ENCODE measurements around the gene TBC1D14.

Gene TBC1D14

DNA sequence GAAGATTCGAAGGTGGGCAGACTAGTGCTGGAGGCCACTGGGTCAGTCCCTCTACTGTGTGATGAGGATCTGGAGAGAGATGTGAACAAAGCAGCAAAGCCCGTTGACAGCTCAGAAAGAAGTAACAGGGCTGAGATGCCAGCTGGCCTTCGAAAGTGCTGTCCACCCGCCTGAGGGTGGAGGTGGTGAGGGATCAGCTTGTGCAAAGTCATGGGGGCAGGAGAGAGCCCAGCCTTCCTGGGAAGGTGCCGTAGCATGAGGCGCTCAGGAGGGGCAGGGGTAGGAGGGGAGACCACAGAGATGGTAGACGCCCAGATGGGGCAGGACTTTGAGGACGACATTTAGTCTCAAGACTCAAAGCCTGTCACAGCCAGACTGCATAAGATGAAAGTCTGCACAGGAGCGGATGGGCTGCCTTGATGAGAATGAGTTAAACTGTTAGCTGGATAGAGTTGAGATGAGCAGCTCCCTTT, 19.7 kb downstream of the TBC1D14 start:
- no peak for DNase-seq (ENCODE audit: low read depth in 2 of 2)

DNA sequence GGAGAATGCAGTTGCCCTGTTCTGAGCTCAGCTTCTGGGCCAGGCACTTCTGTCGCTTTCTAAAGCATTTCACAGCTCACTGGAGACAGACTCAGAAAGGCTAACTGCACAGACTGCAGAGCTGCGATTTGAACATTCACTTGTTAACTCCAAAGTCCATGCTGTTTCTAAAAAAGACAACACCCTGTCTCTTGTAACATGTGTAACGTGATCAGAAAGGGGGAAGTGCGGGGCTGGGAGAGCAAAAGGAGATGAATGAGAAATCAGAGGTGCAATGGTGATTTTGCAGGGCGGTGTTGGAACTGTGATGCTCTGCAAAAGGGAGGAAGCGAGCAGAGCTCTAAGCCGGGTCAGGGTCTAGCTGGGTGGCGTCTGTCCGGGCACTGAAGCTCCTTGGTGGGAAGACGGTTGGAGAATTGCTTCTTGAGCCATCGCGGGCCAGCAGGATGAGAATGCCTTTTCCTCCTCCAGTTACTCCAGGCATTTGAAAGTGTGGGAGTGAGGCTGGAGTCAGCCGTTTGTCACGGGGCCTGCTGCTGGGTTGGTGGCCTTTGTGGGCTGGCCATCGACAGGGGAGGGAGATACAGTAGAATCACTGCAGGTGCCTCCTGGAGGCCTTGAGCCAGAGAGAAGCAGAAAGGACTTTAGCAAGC, 20.3 kb downstream of the TBC1D14 start:
- no peak for DNase-seq (ENCODE audit: low read depth in 2 of 2)

DNA sequence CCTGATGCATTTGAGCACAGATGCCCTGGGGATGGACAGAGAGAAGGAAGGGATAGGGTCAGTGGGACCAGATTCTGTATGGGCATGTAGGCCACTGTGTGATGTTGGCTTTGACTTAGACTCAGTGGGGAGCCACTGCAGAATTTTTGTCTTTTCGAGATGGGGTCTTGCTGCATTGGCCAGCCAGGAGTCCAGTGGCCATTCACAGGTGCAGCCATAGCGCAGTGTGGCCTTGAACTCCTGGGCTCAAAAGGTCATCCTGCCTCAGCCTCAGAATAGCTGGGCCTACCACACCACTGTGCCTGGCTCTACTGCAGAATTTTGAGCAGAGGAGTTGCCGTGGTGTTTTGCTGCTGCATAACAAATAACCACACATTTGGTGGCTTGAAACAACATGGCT, 22.8 kb downstream of the TBC1D14 start:
- no peak for DNase-seq (ENCODE audit: low read depth in 2 of 2)

DNA sequence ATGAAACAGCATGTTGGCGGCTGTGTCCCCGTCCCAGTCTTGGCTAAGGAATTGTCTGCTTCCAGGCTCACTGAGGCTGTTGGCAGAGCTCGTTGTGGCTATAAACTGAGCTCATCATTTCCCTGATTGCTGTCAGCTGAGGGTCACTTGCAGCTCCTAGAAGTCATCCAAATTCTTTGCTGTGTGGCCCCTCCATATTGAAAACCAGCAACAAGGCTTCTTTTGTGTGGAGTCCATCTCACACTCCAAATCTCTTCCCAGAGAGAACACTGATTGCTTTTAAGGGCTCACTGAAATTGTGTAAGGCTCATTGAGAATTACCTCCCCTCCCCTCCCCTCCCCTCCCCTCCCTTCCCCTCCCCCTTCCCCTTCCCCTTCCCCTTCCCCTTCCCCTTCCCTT, 23.3 kb downstream of the TBC1D14 start:
- DNase-seq (ENCODE audit: low read depth in 2 of 2): no peak

DNA sequence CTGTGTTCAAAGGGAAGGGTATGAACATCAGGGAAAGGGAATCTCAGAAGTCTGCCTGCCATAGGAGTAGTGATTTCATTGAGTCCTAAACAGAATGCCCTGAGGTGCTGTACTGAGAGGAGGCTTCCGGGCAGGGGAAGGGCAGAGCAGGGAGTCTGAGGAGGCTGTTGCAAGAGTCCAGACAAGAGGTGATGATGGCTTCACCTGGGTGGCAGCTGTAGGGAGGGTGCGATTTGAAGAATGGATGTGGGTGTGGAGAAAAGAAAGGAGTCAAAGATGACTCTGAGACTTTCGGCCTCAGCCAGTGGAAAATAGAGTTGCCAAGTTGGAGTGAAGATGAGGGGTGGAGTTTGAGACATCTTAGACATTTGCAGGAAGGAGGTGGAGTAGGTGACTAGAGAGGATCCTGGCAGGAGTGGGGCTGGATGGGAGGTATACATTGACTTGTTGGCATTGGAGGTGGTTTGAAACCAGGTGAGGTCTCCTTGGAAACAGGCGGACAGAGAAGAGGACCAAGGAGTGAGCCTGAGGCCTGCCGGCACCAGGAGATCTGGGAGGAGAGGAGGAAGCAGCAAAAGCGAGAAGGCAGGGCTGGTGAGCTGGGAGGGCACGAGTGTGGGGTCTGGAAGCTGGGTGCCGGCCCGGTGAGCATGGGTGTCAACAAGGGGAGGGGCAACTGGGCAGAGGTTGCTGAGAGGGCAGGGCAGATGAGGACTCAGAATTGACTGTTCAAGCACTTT, 24.2 kb downstream of the TBC1D14 start:
- no peak for DNase-seq (ENCODE audit: low read depth in 2 of 2)

DNA sequence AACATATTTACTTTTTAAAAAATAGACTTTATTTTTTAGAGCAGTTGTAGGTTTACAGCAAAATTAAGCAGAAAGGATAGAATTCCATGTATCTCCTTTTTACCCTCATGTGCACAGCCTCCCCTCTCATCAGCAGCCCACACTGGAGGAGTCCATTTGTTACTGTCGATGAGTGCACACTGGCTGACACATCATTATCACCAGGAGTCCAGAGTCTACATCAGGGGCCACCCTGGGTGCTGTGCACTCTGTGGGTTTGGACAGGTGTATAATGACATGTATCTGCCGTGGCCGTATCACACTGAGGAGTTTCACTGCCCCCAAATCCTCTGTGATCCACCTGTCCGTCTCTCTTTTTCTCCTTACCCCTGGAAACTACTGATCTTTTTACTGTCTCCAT, 26.3 kb downstream of the TBC1D14 start:
- DNase-seq (ENCODE audit: low read depth in 2 of 2): no peak

DNA sequence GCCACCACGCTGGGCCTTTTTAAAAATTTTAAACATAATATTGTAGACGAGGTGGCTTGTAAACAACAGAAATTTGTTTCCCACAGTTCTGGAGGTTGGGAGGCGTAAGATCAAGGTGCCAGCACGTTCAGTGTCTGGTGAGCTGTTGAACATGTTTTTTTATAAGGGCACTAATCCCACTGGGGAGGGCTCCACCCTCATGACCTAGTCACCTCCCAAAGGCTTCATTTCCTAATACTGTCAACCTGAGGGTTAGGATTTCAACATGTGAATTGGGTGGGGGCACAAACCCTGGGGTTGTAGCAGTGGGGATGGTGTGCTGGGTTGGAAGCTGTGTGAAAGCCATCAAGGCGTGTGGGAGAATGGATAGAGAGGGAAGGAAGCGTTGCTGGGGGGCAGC, 27.6 kb downstream of the TBC1D14 start:
- no peak for DNase-seq (ENCODE audit: low read depth in 2 of 2)

DNA sequence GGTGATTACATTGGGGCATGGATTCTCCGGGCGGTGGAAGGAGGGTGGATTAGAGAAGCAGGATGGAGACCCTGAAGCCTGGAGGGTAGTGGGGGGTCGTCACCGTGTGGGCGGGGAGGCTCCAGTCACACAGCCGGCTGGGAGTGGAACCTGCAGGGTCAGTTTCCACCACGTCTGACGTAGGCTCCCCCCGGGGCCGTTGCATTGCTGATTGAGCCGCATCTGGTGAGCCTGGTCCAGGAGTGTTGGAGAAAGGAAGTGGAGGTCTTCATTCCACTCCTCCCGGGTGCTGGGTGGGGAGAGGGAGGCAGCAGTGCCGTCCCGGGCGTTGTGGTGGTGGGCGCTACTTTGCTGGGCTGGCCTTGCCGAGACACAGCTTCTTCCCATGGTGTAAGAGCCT, 28.1 kb downstream of the TBC1D14 start:
- no peak for DNase-seq (ENCODE audit: low read depth in 2 of 2)

DNA sequence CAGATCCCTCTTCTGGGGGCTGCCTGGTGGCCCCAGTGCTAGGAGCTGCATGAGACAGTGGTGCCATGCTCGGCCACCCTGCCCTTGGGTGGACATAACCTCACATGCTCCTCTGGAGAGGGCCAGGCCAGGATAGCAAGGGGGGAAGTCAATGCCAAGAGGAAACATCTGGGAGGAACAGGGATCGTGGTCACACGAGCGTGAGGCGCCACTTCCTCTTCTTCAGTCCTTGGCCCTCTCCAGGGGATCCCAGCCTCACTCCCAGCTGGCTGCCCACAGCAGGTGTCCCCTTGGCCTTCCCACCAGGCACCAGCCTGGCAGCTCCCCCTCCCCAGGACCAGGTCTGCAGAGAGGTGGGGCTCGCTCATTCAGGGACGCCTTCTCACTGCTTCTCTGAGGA, 28.6 kb downstream of the TBC1D14 start:
- no peak for DNase-seq (ENCODE audit: low read depth in 2 of 2)

DNA sequence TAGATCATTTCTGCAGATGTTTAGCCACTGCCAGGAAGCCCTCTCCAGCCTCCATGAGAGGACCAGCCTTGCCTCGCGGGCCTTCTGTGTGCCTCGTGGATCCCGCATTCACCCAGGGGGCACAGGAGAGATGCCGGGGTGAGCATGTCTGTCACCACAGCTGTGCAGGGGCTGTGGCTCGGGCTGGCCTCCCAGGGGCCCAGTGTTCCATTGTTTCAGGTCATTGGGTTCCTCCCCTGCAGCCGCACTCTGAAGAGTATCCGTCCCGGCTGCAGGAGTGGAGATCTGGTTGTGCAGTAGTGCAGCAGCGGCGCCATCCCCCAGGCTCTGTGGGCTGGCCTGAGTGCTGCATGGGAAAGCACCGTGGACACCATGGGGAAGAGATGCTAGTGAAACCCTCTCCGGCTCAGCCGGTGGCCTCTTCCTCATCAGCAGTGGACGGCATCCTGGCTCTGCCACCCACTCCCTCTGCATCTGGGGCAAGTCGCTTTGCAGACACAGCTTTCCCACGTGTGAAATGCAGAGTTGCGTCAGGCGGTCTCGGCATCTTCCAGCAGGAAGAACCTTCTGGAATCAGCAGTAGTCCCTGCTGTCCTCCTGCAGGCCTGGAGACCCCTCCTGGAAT, 29.1 kb downstream of the TBC1D14 start:
- DNase-seq (ENCODE audit: low read depth in 2 of 2): no peak

DNA sequence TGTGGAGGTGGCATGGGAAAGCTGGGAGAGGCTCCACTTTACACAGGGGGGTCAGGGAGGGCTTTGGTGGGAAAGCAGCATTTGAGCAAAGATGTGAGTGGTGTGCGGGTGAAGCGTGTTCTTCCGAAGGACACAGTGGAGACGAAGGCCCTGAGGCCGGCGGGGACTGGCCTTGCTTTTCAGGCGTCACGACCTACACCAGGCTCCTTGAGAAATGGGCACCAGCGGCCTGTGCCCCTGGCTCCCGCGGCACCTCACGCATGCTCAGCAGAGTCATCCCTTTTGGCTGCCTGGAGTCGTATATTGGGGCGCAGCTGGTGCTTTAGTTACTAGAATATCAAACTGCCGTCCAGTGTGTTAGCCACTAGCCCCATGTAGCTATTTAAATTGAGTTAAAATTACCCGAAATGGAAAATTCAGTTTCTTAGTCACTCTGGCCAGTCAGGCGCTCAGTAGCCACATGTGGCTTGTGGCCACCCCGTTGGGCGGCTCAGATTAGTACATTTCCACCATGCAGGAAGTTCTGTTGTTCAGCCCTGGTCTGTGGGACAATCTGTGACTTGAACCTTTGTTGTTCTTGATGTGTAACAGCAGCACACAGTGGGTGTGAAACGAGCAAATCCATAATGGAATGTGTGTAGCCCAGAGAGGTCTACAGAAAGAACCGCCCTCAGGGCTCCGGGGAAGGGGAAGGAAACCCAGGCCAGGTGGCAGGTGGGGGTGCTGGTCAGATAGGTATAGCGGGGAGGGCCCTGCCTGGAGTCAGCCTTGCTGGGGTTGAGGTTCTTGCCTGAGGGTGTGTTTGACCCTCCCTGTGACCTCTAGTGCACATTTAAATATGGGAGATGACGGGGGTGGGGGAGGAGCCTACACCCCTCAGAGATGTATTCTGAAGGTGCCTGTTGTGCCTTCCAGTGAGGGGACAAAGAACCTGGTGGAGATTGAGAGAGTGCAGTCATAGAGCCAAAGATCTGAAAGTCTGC, 30.4 kb downstream of the TBC1D14 start:
- no peak for DNase-seq (ENCODE audit: low read depth in 2 of 2)

DNA sequence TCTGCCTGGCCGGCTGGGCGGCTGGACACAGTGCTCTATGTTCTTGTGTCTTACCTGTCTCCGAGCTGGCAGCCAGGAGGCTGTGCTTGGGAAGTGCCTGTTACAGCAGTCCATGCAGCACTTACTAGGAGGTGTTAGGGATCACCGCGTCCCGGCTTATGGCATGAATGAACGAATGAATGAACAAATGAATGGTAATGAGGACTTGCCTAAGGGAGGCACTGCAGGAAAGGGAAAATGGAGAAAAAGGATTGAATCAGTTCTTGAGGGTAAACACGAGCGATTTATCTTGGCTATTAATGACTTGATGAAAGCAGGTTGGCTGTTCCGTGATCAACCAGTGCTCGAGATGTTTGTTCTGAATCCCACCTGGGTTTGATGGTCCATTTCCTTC, 31.1 kb downstream of the TBC1D14 start:
- no peak for DNase-seq (ENCODE audit: low read depth in 2 of 2)

DNA sequence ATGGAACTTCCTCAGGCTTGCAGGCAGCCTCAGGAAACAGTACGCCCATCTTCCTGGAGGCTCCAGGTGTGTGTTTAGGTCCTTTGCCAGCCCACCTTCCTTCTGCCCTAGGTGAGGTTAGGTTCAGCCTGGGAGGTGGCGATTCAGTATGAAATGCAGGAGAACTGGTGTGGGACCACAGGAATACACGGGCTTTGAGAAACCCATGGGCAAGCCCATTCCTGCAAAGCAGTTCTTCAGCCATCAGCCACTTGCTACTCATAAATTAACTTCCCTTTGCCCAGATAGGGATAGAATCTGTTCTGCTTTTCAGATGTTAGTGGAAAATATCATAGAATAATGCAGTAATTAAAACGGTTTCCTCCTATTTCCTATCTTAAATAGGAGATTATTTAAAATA, 32.2 kb downstream of the TBC1D14 start:
- DNase-seq (ENCODE audit: low read depth in 2 of 2): no peak

DNA sequence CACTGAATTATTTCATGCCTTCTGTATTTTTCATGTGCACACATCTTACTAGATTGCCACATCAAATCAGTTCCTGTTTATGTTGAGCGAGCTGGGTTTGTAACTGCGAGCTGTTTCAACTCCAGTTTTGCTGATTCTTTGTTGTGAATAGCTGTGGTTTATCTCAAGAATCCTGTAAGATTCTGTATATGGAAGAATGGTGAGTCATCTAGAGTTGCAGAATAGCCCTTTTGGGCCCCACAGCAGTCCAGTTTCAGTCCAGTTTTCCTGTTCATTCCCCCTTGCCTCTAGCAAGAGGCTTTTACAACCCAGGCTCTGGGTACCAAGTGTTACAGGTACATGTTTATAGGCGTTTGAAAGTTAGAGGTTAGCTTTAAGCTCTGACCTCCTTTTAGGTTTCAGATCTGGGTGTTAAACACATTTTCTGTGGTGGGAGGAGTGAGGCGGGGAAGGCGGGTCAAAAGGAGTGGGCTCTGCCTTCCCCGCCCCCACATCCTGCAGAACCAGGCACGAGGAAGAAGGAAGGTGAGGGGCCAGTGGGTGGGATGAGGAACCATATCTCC, 32.7 kb downstream of the TBC1D14 start:
- no peak for DNase-seq (ENCODE audit: low read depth in 2 of 2)

DNA sequence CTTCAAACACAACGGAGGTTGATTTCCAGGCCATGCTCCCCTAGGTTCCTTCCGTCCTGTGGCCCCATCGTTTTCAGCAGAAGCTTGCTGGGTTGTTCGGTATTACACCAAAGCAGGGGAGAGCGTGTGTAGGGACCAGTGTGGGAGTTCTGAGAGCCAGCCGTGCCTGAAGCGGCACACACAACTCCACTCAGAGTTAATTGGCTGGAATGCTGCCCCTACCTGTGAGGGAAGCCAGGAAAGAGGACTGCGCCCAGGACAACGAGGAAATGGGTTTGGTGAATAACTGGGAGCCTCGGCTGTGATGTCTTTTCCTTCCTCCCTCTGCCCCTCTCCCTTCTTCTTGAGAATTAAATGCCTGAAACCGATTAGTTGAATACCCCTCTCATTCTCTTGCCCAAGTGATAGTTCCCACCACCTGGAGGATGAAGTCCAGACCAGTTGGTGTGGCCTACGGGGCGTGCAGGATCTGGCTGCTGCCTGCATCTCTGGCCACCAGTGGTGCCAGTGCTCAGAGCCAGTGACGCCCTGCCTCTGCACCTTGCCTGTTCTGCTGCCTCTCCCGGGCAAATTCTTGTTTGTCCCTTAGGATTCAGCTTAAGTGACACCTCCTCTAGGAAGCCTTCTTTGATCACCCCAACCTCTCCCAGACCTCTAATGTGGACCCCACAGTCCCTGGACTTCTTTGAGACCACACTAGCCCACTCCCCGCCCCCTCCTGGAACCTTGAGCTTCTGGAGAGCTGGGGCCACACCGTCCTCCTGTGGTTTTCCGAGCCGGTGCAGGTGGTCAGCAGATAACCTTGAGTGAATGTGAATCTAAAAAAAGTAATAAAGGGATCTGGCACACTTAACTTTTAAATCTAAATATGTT, 33.6 kb downstream of the TBC1D14 start:
- DNase-seq (ENCODE audit: low read depth in 2 of 2): no peak

DNA sequence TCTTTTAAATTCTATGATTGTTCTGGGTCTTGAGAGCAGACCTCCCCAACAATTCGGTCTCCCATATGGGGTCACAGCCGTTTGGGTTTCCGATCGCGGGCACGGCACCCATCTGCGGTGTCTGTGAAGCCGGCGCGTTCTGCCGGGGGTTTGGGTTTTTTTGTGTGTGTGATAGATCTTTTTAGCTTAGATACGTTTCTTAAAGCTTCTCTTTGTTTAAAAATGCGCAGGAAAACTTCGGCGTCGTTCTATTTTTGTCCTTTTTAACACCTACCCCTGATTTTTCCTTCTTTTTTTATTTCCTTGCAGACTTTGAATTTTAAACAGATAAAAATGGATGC, 34.2 kb downstream of the TBC1D14 start:
- no peak for DNase-seq (ENCODE audit: low read depth in 2 of 2)

DNA sequence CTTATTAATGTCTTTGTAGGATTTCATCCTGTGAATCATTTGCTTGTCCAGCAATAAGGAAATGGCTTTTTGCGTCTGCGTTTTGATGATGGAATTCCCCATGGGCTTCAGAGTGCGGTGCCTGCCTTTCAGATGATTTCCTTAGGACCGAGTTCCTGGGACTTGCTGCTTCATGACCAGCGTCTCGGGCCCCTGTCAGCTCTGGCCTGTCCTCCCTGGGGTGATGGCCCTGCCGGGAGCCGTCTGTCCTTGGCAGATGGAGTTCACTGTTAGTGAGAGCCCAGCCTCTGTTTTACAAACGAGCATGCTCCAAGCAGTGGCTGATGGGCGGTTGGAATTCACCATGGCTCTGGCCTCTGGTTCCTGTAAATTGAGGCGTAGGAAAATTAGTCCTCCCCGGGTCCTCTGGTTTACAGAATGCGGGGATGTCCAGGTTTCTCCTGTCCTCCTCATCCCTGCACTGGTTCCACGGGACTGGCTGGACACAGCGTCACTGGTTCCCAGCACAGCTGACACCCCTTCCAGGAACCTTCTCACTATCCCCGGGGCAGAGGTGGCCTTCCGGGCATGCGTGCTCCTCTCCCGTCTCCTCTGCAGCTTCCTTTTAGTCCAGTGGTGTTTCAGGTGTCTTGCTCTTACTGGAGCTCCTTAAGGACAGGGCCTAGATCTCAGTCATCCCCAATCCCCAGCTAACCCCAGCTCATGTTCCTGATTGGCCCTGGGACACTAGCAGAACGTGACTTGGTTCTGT, 34.9 kb downstream of the TBC1D14 start:
- DNase-seq (ENCODE audit: low read depth in 2 of 2): no peak

DNA sequence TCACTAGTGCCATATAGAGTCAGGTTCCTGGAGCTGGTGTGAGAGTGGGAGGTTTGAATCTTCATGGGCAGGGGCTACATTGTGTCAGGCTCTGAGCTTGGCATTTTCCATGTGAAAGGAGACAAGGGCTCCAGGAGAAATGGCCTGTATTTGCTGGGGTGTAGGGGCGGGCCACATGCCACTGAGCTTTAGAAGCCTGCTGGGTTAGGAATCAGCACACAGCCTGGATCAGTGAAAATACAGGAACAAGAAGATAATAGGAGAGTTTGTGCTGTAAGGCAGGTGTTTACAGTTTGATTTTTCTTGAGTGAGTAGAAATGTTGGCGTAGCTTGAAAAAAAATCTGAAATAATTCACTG, 35.4 kb downstream of the TBC1D14 start:
- no peak for DNase-seq (ENCODE audit: low read depth in 2 of 2)

DNA sequence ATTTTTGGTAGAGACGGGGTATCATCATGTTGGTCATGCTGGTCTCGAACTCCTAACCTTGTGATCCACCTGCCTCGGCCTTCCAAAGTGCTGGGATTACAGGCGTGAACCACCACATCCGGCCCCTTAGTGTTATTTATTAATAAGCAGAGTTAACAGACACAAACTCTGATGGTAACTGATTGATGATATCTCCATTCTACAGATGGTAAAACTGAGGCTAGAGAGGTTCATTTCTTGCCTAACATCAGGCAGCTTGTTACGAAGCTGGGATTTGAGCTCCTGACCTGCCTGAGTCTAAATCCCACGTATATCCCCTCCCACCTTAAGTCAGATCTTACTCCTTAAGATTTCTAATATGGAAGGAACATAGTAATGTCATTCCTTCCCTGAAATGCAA, 36.9 kb downstream of the TBC1D14 start:
- DNase-seq (ENCODE audit: low read depth in 2 of 2): no peak

DNA sequence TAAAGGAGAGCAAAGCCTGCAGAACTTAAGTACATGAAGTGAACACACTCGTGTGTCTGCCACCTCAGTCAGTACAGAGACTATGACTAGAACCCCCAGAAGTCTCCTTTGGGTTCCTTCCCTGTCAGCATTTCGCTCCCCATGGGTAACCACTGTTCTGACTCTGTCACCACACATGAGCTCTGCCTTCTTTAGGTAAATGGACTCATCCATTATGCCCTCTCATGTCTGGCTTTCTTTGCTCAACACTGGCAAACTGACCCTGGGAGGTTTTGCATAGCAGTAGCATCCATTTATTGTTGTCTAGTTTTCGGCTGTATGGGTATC, 38.5 kb downstream of the TBC1D14 start:
- DNase-seq (ENCODE audit: low read depth in 2 of 2): no peak
